HL-60 (cell line): ENCODE results near the gene LILRB3.

Source experiments
- GABPA ChIP-seq: IDR thresholded peaks from 2 replicates; pipeline ENCODE4 v1.6.1; 2012; ENCODE audit warnings: low read depth
- POLR2AphosphoS5 ChIP-seq: IDR thresholded peaks from 2 replicates; pipeline ENCODE4 v1.6.1; 2012; ENCODE audit warnings: low read depth
- SPI1 ChIP-seq: IDR thresholded peaks from 2 replicates; pipeline ENCODE4 v1.6.1; 2012; ENCODE audit warnings: low read depth, mild to moderate bottlenecking, borderline replicate concordance
- TF ChIP-seq, protein P1 (sequence below): IDR thresholded peaks from one replicate; pipeline ENCODE4 v1.5.1; 2011; ENCODE audit warnings: low read length, control low read depth, inconsistent platforms; ENCODE audit not compliant: insufficient read depth
- TF ChIP-seq, protein P2 (sequence below): IDR thresholded peaks from 2 replicates; pipeline ENCODE4 v1.6.1; 2012; ENCODE audit warnings: low read depth; ENCODE audit not compliant: insufficient replicate concordance

- TF ChIP-seq, protein P1, sequence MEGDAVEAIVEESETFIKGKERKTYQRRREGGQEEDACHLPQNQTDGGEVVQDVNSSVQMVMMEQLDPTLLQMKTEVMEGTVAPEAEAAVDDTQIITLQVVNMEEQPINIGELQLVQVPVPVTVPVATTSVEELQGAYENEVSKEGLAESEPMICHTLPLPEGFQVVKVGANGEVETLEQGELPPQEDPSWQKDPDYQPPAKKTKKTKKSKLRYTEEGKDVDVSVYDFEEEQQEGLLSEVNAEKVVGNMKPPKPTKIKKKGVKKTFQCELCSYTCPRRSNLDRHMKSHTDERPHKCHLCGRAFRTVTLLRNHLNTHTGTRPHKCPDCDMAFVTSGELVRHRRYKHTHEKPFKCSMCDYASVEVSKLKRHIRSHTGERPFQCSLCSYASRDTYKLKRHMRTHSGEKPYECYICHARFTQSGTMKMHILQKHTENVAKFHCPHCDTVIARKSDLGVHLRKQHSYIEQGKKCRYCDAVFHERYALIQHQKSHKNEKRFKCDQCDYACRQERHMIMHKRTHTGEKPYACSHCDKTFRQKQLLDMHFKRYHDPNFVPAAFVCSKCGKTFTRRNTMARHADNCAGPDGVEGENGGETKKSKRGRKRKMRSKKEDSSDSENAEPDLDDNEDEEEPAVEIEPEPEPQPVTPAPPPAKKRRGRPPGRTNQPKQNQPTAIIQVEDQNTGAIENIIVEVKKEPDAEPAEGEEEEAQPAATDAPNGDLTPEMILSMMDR = no peak
- TF ChIP-seq, protein P2, sequence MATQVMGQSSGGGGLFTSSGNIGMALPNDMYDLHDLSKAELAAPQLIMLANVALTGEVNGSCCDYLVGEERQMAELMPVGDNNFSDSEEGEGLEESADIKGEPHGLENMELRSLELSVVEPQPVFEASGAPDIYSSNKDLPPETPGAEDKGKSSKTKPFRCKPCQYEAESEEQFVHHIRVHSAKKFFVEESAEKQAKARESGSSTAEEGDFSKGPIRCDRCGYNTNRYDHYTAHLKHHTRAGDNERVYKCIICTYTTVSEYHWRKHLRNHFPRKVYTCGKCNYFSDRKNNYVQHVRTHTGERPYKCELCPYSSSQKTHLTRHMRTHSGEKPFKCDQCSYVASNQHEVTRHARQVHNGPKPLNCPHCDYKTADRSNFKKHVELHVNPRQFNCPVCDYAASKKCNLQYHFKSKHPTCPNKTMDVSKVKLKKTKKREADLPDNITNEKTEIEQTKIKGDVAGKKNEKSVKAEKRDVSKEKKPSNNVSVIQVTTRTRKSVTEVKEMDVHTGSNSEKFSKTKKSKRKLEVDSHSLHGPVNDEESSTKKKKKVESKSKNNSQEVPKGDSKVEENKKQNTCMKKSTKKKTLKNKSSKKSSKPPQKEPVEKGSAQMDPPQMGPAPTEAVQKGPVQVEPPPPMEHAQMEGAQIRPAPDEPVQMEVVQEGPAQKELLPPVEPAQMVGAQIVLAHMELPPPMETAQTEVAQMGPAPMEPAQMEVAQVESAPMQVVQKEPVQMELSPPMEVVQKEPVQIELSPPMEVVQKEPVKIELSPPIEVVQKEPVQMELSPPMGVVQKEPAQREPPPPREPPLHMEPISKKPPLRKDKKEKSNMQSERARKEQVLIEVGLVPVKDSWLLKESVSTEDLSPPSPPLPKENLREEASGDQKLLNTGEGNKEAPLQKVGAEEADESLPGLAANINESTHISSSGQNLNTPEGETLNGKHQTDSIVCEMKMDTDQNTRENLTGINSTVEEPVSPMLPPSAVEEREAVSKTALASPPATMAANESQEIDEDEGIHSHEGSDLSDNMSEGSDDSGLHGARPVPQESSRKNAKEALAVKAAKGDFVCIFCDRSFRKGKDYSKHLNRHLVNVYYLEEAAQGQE = no peak
- TF ChIP-seq GABPA (no peak), SPI1 (no peak), POLR2AphosphoS5 (no peak)
Measured at GRCh38 chr19:54180691-54181091, 42.1 kb downstream of the LILRB3 start.
